GM04503 (cell line): ENCODE data around the gene ALDH1A2.
"Not testable (repeated sequence)": the region's sequence is repeated elsewhere in the genome, so short reads cannot be mapped to it uniquely, and the experiment has no call there.

ENCODE experiments used
- DNase-seq: peaks from one replicate; pipeline ENCODE4 v3.0.0-alpha.2; 2012; ENCODE audit warnings: low read depth

ALDH1A2 gene

DNA sequence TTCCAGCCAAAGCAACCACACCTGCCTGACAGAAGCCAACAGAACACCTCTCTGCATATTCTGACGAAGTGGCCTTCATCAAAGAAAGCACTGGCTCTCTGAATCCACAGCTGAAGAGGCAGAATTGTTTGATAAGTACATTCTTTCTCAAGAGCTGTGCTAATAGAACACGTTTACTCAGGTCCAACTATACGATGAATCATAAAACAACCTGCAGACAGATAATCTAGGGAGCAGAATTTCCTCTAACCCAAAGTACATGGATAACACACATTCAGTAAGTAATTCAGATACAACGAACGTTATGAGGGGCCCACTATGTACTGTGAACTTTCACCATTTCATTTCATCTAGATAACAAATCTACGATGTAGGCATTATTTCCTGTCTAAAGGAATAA lies 25.4 kb downstream of the ALDH1A2 start:
- DNase-seq: no peak

DNA sequence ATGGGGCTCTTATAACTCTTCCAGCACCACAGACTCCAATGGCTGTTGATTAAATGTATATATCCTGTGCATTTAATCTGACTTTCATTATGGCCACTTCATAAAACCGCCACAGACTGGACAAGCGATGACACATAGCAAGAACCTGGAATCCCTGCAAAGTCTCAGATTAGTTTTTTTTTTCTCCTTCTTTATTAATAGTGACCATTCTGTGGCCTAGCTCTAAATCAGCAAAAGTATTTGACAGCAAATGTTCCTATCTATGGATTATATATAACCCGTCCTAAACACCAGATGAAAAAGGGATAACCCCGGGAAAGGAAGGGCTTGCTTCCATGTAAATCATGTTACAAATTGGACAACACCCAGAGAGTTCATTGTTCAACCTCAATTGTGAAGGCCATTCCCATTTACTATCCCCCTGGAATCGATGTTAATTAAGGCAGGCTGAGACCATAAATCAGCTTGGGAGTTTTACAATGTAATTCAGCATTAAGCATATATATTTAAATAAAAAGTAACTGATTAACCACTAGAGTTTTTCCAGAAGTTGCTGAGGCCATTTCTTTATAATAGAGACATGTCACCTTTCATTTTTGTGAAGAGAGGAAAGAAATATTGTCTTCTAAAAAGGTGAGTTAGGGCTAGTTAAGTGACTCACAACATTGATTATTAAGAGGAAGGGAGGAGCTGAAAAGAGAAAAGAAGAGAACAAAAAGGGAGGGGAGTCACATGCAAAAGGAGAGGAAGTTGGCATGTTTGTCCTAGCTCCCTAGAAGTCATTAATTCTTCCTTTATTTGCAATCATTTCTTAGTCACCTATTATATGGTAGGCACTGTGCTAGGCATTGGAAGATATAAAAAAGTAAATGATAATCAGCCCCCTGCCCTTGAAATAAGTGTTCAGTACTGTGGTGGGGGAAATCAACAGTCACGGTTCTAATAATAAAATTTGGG lies 26.2 kb downstream of the ALDH1A2 start:
- no peak for DNase-seq

DNA sequence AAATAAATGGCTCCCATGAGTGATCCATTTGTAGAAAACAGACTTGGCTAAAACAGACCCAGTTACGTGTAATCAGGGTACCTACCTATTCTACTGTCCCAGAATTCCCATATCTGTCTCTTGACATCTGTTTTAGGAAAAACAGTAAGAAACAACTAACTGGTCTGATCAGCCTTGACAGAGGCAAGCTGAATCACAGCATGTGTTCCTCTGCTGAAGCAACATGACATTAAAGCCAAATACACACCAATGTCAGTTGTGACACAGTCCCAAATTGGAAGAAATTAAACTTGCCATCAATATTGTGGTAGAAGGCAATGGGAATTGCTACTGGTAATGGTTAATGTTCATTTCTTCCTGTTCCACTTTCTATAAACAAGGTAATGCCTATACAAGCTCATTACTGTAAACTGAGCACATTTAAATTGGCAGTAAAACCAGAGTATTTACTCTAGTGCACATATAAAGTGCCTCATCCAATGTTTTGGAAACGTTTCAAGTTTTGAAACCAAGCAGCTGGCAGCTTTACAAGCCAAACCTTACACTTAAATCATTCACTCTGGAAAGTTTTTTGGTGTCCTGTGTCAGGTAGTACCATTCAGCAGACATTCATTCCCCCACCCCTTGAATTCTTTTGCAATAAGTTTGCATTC lies 27.0 kb downstream of the ALDH1A2 start:
- DNase-seq: no peak

DNA sequence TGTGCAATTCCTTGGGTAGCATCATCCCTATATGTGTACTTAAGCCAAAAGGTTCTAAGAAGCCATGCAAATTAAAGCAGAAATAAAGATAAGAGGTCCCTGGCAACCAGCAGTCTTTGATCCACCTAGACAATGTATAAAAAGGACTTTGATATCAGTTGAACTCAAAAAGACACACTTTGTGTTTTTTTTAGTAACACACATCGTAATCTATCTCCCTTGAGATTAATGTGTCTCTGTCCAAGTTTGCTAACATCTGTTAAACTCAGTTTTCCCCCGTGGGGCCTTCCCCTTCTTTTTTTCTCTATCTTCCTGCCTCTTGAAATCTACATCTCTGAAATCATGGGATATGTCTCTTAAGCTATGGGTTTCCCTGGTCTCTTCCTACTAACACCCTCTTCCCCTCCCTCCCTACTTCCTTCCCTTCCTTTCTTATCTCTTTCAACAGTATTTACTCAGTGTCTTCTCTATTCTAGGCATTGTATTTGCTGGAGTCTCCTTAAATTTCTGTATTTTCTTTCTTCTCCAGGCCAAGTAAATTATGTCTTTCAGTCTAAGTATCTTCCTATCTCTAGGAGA lies 27.7 kb downstream of the ALDH1A2 start:
- DNase-seq: no peak

DNA sequence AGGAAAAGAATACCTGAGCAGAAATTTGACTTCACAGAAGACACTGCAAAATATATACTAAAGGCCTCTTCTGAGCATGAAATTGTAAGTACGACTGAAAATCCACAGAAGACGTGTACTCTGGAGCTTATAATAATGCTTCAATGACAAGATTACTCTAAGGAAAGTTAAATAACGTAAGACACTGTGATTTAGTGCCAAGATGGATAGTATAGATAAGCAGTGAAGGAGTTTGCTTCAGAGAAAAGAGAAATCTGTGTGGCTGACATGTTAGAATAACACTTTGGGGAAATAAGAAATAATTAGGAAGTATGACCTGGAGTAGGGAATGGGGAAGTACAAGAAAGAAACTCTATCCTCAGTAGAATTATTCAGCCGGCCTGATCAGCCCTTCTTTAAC lies 28.9 kb downstream of the ALDH1A2 start:
- no peak for DNase-seq

DNA sequence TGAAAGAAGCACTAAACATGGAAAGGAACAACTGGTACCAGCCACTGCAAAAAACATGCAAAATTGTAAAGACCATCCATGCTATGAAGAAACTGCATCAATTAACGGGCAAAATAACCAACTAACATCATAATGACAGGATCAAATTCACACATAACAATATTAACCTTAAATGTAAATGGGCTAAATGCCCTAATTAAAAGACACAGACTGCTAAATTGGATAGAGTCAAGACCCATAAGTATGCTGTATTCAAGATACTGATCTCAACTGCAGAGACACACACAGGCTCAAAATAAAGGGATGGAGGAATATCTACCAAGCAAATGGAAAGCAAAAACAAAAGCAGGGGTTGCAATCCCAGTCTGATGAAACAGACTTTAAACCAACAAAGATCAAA lies 37.1 kb downstream of the ALDH1A2 start:
- not testable (repeated sequence) for DNase-seq

DNA sequence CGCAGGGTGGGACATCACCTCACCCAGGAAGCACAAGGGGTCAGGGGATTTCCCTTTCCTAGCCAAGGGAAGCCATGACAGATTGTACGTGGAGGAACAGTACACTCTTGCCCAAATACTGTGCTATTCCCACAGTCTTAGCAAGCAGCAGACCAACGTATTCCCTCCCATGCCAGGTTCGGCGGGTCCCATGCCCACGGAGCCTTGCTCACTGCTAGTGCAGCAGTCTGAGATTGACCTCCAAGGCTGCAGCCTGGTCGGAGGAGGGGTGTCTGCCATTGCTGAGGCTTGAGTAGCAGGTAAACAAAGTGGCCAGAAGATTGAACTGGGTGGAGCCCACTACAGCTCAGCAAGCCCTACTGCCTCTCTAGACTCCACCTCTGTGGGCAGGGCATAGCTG lies 39.0 kb downstream of the ALDH1A2 start:
- no peak for DNase-seq

DNA sequence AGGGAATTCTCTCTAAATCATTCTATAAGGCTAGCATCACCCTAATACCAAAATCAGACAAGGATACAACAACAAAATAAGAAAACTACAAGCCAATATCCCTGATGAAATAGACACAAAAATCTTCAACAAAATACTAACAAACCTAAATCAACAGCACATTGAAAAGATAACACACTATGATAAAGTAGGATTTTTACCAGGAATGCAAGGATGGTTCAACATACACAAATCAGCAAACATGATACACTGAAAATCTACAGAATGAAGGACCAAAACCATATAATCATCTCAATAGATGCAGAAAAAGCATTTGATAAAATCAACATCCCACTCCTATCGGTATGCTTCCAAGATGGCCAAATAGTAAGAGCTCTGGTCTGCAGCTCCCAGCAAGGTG lies 39.5 kb downstream of the ALDH1A2 start:
- no peak for DNase-seq

DNA sequence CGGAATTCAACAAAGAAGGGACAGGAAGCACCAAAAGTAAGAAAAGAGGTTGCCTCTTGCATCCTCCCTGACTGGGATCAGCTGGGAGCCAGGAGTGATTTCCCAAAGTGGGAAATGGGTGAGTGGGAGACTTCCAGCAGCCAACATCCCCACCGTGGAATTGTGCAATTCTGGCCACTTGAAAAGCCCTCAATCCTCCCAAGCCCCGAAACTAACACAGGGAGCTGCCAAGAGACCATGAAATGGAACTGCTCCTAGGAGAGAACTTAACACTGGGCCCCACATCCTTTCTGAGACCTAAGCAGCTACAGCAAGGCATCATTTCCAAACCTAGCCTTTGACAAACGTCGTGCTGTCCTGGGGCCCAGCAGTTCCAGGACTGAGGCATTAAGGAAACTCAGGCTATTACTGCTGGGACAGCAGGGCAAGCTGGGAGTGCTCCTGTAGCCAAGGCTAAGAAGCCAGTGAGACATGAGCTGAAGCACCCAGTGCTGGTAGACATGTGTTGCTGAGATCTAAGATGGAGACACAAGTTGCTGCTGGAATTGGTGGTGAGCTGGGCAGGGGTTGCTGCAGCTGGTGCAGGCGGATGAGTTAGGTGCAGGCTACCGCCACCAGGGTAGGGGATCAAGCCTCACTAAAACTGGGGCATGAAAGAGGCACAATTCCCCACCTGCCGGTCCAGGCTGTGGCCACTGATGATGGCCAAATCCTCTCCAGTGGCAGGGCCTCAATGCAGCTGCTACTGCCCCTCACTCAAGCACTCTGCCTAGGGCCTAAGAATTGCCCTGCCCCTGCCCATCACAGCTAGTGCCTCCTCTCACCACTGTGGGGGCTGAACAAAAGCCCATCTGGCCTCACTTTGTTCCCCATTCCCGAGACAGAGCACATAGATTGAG lies 43.9 kb downstream of the ALDH1A2 start:
- no peak for DNase-seq

DNA sequence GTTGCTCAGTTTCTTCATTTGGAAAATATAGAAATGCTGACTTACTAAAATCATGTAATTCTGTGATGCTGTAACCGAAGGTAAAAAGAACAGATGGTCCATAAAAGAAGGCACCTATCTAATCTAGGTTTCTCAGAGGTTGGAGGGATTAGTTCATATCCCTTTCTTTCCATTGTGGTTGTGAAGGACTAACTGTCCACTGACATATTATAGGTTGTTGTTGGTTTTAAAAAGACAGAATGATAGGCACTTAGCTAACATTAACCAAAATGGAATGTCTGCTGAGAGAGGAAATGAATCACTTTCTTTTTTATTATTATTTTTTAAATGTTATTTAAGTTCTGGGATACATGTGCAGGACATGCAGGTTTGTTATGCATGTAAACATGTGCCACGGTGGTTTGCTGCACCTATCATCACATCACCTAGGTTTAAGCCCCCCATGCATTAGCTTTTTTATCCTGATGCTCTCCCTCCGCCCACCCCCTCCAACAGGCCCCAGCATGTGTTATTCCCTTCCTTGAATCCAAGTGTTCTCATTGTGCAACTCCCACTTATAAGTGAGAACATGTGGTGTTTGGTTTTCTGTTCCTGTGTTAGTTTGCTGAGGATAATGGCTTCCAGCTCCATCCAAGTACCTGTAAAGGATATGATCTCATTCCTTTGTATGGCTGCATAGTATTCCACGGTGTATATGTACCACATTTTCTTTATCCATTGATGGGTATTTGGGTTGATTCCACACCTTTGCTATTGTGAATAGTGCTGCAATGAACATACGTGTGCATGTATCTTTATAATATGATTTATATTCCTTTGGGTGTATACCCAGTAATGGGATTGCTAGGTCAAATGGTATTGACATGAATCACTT lies 45.8 kb downstream of the ALDH1A2 start:
- DNase-seq: no peak

DNA sequence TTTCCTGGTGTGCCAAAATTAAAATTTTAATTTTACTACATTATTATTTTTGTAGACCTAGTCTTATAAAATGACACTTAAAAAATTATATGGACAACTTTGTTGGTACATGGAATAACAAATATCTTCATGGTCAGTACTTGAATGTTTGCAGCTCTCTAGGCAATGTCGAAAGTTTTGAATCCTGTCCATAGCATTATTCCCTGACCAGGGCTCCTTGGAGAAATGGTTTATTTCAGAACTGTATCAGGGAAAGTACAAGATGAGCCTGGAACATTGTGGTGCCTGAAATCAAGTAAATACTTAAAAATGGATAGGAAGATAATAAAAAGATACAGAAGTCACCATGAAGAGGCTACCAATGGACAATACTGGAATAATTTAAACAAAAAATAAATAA lies 47.6 kb downstream of the ALDH1A2 start:
- no peak for DNase-seq

DNA sequence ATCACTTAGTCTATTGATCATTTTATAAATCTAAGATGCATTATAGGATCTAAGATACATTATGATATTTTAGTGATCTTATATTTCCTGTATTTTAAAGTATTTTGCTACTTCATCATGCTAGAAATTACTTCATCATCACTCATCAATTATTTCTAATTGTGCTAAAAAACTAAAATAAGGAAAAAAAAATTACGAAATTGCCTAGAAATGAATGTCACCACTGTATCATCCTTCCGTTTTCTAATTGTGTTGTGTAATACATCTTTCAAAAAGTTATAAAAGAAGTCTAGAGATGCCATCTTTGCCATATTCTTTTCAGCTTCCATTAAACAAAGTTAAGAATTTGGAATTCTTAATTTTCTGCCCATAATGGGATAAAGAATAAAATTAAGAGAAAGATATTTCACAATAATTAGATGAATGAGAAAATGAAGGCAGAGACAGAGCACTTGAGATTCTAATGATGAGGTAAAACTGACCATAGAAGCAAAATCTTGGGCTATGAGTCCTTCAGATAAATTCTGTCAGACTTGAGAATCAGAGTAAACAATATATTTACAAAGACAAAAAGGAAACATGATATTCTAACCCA lies 48.8 kb downstream of the ALDH1A2 start:
- no peak for DNase-seq

DNA sequence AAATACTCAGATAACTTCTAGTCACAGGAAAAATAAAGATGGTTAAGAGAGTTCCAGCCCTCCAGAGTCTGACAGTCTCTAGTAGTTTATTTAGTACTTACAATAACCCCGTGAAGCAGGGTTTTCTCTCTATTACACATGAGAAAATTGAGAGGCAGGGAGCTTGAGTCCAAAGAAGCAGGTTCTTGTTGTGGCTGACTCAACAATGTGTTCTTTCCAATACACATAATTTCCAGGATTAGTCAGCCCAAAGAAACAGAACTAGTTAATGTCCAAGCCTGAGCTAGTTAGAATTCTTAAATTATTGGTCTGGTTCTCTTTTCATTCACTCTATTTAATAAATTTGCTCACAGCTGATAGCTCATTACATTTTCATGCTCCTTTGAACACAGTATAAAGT lies 49.9 kb downstream of the ALDH1A2 start:
- no peak for DNase-seq

DNA sequence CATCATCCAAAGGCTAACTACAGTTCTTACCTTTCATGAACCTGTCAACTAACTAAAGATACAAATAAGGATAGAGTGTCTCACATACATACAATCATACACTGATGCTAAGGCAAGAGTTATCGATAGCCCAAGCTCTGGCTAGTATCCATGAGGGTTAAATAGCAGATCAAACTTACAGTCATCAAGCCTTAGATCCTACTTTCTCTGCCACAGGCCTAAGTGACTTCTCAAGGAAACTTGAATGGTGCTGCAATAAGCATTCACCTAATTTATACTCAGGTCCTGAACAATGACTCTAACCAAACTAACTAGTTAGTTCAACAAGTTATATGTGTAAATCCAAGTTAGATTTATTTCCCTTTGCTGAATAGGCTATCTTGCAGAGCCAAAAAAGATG lies 51.0 kb downstream of the ALDH1A2 start:
- DNase-seq: no peak

DNA sequence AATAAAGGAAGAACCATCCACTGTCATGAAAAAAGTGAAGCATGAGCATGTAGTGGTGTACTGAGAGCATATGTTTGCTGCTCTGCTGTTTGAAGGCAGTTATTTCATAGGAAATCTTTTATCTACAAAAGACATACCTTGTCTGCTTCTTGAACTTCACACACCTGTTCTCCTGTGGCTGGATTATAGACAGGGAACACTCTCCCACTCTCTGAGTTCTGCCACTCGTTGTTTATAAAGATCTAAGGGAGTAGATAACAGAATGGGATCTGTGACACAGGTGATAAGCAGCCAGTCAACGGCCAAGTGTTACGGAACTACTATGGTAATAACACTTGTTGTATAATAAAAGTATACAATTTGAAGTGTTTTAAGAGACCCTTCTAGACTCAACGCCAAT lies 51.5 kb downstream of the ALDH1A2 start:
- DNase-seq: no peak

DNA sequence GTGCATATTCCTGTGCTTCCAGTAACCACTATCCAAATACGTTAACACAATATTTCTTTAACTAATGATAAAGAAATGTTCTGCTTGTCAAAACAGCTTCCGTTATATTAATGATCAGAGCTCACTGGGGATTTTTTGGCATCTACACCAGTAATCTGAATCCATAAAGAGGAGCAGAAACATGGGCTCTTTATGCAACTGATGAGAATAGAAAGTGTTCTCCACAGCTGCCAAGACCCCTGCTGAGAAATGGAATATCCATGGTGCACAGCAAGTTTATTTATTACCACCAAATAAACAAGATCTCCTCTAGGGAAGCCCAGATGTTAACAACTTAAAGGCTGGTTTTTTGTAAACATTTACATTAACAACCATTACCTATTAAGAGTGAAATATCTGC lies 54.5 kb downstream of the ALDH1A2 start:
- DNase-seq: no peak

DNA sequence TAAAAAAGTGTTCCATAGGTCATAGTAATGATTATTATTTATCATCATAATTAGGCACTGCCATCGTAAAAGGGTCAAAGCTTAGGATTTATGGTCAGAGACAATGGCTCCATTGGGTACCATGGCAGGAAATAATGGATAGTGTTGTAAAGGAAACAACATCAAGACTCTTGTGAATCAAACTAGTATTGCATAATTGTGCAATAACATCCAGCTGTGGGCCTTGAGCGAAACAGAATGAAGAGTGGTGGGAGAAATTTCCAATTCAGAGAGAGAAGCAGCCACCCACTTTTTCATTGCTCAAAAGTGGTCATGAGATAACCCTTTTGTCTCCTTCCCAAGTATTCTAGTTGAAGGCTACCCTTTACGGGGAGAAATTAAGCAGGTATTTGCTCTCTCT lies 61.7 kb downstream of the ALDH1A2 start:
- no peak for DNase-seq

DNA sequence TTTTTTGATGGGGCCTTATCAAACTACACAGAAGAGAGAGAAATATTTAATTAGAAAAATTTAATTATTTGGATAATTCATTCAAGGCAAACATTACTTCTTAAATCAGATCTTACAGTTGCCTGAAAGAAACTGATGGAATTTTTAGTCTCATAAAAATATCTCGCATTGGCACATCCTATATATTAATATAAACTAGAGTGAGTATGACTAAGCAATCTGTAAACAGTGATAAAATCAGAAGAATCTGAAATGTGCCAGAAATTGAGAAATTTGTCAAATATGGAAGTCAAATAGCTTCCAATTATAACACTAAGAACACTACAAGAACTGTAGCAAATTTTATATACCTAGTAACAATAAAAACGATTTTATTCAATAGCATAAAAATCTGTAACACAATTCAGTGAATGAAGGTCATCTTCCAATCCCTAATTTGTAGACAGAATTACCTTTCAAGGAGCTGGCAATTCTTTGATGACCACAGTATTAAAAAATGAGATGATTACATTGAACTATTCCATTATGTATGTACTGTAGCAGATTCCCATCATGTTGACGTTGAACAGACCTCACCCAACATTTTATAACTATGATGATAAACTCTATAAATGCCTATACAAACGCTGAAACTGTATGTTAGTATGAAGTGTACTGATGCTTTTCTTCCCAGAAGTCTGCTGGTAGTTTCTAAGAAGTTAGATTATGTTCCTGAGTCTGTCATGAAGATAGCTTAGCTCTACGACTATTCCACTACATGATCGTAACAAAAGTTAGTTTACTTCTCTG lies 63.0 kb downstream of the ALDH1A2 start:
- no peak for DNase-seq

DNA sequence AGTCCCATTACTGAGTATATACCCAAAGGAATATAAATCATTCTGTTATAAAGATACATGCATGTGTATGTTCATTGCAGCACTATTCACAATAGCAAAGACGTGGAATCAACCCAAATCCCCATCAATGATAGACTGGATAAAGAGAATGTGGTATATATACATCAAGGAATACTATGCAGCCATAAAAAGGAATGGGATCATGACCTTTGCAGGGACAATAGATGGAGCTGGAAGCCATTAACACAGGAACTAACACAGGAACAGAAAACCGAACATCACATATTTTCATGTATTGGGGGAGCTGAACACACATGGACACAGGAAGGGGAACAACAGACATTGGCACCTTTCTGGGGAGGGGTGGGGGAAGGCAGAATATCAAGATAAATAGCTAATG lies 65.8 kb downstream of the ALDH1A2 start:
- not testable (repeated sequence) for DNase-seq

DNA sequence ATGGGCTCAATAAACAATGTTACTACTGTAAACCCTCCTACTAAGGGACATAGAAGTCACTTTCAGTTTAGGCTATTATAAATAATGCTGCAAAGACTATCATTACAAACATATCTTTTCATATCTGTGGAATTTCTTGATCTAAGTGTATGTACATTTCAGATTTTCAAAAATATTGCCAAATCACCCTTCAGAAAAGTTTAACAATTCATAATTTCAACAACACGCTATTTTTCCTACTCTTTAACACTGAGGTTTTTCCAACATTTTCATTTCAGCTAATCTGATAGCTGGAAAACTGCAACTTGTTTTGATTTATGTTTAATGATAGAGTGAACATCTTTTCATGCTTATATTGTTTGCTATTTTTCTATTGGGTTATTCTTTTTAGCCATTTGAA lies 69.0 kb downstream of the ALDH1A2 start:
- no peak for DNase-seq
